GM21526 (cell line): Measurements from ENCODE around the gene CNGA1.

Experiments used
- ATAC-seq: cut with Tn5 transposase; IDR thresholded peaks from one replicate; pipeline ENCODE4 v1.9.1; 2021; ENCODE audit warnings: moderate library complexity; ENCODE audit not compliant: unreplicated experiment, low FRiP score

Gene CNGA1

GRCh38 chr4:47914220-47914925 is 102.1 kb downstream of the CNGA1 start, which contains the start of gene NFXL1:
Gene NFXL1 (minus strand): TSS chr4:47914583. CDS start chr4:47914203, 380 bp downstream.
- ATAC-seq: peak; percentile 97

- ATAC-seq: peak; percentile 25
Measured at GRCh38 chr4:47913861-47914219, 102.6 kb downstream of the CNGA1 start.

GRCh38 chr4:47913330-47913729 is 103.2 kb downstream of the CNGA1 start:
- ATAC-seq: no peak

DNA sequence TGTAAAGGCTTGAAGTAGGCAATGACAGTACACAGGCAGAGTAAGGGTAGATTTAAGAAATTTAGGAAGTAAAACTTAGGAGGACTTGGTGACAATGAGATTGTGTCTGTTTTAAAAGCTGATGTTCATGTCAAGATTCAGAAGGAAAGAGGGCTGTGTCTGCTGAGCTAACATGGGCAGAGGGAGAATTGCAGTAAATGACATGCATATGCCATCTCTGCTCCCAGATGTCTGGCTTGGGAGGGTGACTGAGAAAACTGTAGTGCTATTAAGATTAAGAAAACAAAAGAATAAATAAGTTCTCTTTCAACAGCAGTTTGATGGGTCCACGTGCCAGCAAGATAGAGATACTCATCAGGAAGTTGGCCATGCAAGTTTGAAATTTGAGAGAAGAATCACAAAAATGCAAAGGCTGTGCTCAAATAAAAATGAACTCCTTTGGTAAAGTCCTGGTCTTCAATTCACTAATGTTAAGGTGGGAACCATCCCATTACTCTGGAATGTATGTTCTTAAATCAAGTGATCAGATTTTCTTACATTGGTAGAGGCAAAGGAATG is 109.3 kb downstream of the CNGA1 start:
- ATAC-seq: no peak

- ATAC-seq: no peak
Measured at GRCh38 chr4:47899639-47900038, 116.8 kb downstream of the CNGA1 start.

DNA sequence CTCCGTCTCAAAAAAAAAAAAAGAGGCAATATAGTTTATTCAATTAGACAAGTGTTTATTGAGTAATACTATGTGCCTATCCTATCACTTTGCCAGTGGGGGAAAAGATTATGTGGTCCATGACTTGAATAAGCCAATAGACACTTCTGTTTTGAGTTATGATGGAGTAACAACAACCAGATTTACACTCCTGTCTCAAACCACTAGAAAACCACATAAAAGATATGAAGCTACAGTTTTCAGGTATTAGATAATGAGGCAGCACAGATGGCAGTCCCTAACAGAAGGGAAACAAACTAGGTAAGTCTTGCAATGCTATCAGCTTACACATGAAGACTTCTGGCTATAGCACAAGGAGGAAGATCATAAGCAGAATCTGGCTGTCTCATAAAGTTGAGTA is 124.6 kb downstream of the CNGA1 start:
- no peak for ATAC-seq
